ENCODE measurements around the gene PPP3R1.
"Not testable (repeated sequence)": the region's sequence is repeated elsewhere in the genome, so short reads cannot be mapped to it uniquely, and the experiment has no call there.

The PPP3R1 gene

DNA sequence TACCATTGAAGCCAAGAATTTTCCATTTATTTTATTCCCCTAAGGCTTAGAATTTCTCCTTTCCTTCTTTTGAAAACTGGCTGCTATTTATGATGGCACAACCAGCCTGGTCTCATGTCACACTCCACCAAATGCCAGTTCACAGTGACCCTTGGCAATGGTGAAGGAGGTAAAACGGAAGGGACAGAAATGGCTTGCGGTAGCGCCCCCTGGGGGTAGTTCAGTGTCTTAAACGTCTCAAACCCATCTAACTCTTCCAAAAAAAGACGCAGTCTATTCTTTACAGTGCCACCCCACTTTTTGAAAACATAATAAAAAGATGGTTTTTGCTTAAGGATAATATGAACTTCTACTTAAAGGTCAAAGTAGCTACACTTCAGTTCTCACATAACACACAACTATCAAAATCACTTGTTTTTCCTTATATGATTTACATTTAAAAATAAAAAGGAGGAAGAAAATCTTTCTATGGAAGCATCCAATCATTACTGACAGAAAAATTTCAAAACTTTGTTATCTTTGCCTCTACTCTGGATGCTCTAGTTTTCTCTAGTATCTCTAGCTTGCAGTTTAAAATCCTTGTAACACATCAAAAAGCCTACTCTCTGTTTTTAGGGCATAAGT is 66.7 kb downstream of the PPP3R1 start:
- Mint-ChIP-seq H3K27ac (no peak overlapping the region), H3K4me3 (no peak overlapping the region), H3K27me3 (ENCODE audit: low read depth) (no peaks in the 10 kb centered on the region), H3K9me3 (no peaks in the 10 kb centered on the region), H3K4me1 (peaks cover 10% of the 10 kb centered on the region), H3K36me3 (ENCODE audit: low read depth) (peaks cover 50% of the 10 kb centered on the region)
- TF ChIP-seq, protein P1, sequence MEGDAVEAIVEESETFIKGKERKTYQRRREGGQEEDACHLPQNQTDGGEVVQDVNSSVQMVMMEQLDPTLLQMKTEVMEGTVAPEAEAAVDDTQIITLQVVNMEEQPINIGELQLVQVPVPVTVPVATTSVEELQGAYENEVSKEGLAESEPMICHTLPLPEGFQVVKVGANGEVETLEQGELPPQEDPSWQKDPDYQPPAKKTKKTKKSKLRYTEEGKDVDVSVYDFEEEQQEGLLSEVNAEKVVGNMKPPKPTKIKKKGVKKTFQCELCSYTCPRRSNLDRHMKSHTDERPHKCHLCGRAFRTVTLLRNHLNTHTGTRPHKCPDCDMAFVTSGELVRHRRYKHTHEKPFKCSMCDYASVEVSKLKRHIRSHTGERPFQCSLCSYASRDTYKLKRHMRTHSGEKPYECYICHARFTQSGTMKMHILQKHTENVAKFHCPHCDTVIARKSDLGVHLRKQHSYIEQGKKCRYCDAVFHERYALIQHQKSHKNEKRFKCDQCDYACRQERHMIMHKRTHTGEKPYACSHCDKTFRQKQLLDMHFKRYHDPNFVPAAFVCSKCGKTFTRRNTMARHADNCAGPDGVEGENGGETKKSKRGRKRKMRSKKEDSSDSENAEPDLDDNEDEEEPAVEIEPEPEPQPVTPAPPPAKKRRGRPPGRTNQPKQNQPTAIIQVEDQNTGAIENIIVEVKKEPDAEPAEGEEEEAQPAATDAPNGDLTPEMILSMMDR (IDR thresholded peaks at IDR 0.05; ENCODE audit: unreplicated experiment in 3 of 3), result peak; percentile 43 to 62 (median 43)

DNA sequence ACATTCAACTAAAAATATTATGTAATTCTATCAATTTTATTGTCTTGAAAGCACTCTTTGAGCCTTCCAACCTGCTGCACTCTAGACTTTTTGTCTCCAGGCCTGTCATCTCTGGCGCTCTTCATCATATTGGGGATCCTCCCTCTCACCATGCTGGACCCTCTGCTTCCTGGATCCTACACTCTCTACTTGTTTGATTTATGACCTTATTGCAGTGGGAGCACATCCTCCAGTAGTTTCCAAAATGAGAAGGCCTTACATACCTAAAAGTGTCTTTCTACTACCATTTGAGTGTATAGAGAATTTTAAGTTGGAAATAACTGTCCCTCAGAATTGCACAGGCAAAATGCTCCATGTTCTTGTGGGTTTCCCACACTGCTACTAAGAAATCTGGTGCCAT is 69.4 kb downstream of the PPP3R1 start:
- TF ChIP-seq, protein P1 (IDR thresholded peaks at IDR 0.05; ENCODE audit: unreplicated experiment in 3 of 3), result no peak
- H3K4me1 Mint-ChIP-seq, result peaks cover 10% of the 10 kb centered on the region
- no peaks in the 10 kb centered on the region for H3K27me3 Mint-ChIP-seq (ENCODE audit: low read depth)
- H3K27ac Mint-ChIP-seq, result peak overlapping the region; percentile 3 to 53 (median 49)
- H3K4me3 Mint-ChIP-seq, result no peak overlapping the region
- peaks cover 63% of the 10 kb centered on the region for H3K36me3 Mint-ChIP-seq (ENCODE audit: low read depth)
- H3K9me3 Mint-ChIP-seq, result no peaks in the 10 kb centered on the region

DNA sequence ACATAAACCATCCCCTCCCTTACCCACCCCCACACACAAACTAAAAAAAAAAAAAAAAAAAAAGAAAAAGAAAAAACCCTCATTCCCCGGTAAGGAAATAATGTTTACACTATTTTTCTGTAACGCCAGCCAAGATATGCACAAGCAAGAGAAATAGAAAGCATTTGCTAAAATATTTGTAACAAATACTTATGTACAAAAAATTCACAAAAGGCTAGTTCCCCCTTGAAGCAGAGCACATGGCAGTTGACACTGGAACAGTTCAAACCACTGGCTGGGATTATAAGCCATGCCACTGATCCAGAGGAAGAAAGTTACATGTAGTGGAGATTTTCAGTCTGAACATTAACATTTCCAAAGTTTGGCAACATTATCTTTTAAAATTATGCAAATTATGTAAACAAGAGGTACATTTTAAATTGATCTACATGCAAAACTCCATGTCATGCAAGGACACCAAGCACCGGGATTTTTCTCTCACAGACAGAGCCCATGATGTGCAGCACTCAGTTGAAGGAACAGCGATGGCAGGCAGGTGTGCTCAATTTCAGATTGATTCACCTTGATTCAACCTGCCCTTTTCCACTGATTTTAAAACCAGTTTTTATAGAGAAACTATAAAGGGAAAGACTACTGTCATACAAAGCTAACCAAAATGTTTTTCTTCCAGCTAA is 73.2 kb downstream of the PPP3R1 start:
- no peak overlapping the region for H3K27ac Mint-ChIP-seq
- no peaks in the 10 kb centered on the region for H3K9me3 Mint-ChIP-seq
- no peak overlapping the region for H3K4me3 Mint-ChIP-seq
- H3K36me3 Mint-ChIP-seq (ENCODE audit: low read depth), result peaks cover 43% of the 10 kb centered on the region
- H3K27me3 Mint-ChIP-seq (ENCODE audit: low read depth), result no peaks in the 10 kb centered on the region
- H3K4me1 Mint-ChIP-seq, result peaks cover 6% of the 10 kb centered on the region
- TF ChIP-seq, protein P1 (IDR thresholded peaks at IDR 0.05; ENCODE audit: unreplicated experiment in 3 of 3), result no peak

GRCh38 chr2:68178432-68178831 is 73.9 kb downstream of the PPP3R1 start:
- Mint-ChIP-seq H3K27ac (peak overlapping the region in 1 of 3 experiments; percentile 24), H3K36me3 (ENCODE audit: low read depth) (peaks cover 42% of the 10 kb centered on the region), H3K4me1 (peaks cover 6% of the 10 kb centered on the region), H3K27me3 (ENCODE audit: low read depth) (no peaks in the 10 kb centered on the region), H3K9me3 (no peaks in the 10 kb centered on the region), H3K4me3 (no peak overlapping the region)
- TF ChIP-seq, protein P1 (IDR thresholded peaks at IDR 0.05; ENCODE audit: unreplicated experiment in 3 of 3), result no peak

- Mint-ChIP-seq H3K27ac (no peak overlapping the region), H3K4me1 (no peaks in the 10 kb centered on the region), H3K27me3 (ENCODE audit: low read depth) (no peaks in the 10 kb centered on the region), H3K36me3 (ENCODE audit: low read depth) (peaks cover 39% of the 10 kb centered on the region), H3K9me3 (no peaks in the 10 kb centered on the region), H3K4me3 (no peak overlapping the region)
- TF ChIP-seq, protein P1 (IDR thresholded peaks at IDR 0.05; ENCODE audit: unreplicated experiment in 3 of 3), result no peak
Measured at GRCh38 chr2:68177541-68177940, 74.8 kb downstream of the PPP3R1 start.

DNA sequence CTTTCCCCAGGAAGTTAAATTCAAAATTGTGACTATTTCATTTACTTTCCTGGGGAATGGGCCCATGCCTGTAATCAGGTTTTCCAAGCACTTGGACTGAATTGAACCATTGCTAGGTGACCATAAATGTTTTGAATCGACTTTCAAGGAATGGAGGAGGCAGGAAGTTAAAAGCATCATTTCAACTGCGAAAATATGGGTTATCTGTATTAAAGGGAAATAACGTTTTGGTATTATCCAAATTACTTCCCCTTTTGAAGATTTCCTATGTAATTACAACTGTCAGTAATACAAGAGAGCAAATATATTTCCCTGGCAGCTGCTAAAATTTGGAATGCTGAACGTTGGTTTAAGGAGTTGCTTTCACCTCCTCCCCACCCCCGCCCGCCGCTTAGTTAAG is 75.7 kb downstream of the PPP3R1 start:
- H3K27me3 Mint-ChIP-seq (ENCODE audit: low read depth), result no peaks in the 10 kb centered on the region
- H3K36me3 Mint-ChIP-seq (ENCODE audit: low read depth), result peaks cover 32% of the 10 kb centered on the region
- H3K4me1 Mint-ChIP-seq, result no peaks in the 10 kb centered on the region
- H3K4me3 Mint-ChIP-seq, result no peak overlapping the region
- no peak overlapping the region for H3K27ac Mint-ChIP-seq
- TF ChIP-seq, protein P1 (IDR thresholded peaks at IDR 0.05; ENCODE audit: unreplicated experiment in 3 of 3), result no peak
- no peaks in the 10 kb centered on the region for H3K9me3 Mint-ChIP-seq

- not testable (repeated sequence) for H3K4me3 Mint-ChIP-seq; H3K4me1 Mint-ChIP-seq; H3K27ac Mint-ChIP-seq; H3K9me3 Mint-ChIP-seq; H3K27me3 Mint-ChIP-seq (ENCODE audit: low read depth)
- peaks cover 24% of the 10 kb centered on the region for H3K36me3 Mint-ChIP-seq (ENCODE audit: low read depth)
Measured at GRCh38 chr2:68175210-68175609, 77.1 kb downstream of the PPP3R1 start.
